IPS-NIHi7 (cell line): ENCODE data around the gene SYNPO.

Experiments used
- DNase-seq: peaks from one replicate; pipeline ENCODE4 v3.0.0; 2012; ENCODE audit warnings: mixed read lengths; ENCODE audit errors: extremely low spot score

Gene SYNPO

DNA sequence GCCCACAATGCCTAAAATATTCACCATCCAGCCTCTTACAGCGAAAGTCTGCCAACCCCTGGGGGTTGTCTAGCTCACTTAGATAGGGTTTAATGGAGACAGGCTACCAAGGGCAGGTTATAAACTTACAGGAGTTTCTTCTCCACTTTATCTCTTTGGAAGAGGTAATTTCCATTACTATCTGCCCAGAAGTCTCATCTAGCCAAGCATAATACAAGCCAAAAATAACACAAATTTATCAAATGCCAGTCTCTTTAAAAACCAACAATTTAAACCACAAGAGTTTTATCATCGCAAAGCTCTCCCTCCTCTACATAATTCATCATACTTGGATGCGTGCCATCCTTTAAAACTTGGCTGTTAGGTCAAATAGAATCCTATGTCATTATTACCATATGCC is 54.2 kb downstream of the SYNPO start:
- DNase-seq, result no peak

DNA sequence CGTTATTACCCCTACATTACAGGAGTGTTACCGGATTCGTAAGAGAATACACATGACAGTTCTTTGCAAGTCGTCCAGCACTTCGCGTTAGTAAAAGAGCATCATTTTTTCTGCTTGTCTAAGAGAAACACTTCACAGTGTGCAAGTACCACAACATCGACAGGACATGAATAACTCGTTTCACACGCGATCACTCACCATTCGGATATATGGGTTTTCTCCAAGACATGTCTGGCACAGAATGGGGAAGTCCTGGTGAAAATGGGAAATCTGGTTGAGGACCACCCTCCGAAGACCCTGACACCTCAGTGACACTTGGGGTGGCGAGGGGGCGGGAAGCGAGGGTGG is 59.8 kb downstream of the SYNPO start:
- no peak for DNase-seq

DNA sequence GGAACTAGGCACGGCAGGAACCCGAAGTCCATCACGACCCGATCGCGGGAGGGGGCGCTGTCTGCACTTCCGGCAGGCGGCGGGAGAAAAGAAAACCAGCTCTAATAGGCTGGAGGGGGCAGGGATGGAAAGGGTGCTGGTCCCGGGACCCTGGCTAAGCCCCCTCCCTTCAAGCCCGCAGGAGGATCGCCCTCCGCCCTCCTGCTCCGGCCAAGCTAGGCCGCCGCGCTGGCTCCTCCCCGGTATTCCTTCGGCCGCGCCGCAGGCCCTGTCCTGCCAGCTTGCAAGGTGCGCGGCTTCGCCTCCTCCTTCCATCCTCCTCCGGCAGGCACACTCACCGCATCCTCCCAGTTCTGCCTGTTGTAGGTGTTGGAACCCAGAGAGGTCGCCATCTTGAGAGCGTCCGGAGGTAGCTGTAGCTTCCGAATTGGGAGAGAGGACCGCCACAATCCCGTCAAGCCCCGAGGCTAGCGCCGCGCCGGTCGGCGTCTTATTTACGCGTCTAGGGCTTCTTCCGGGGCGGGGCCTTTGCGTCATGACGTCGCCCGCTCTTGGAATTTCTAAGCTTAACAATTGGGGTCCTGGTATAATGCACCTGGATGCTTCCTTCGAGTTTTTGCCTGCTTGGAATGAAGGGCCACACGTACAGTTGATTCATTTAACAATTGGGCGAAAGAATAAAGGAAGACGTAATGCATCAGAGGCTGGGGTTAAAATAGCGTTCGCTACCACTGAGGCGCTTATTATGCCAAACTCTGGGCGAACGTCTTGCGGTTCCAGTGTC is 60.3 kb downstream of the SYNPO start, which contains the start of gene RBM22:
Gene RBM22 (minus strand): TSS at position 469 of the 784 bp plus-strand sequence. CDS start 77 bp downstream, at position 392.
- peak; percentile 92 for DNase-seq

DNA sequence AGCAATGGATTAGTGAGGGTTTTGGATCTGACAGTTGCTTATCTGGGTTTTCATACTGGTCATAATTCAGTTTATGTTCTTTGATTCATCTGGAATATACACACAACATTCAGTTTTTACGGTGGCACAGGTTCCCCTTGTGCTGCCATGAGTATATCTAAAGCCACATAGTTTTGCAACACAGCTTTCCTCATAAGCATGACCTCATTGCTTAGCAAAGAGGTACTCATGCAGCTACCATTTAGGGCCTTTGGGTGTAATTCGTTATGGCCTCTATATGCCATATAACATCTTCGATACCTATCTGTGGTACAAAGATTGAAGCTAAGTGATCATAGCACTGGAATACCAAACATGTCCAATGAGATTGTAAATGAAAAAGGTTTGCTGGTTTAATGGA is 63.3 kb downstream of the SYNPO start:
- DNase-seq, result no peak

DNA sequence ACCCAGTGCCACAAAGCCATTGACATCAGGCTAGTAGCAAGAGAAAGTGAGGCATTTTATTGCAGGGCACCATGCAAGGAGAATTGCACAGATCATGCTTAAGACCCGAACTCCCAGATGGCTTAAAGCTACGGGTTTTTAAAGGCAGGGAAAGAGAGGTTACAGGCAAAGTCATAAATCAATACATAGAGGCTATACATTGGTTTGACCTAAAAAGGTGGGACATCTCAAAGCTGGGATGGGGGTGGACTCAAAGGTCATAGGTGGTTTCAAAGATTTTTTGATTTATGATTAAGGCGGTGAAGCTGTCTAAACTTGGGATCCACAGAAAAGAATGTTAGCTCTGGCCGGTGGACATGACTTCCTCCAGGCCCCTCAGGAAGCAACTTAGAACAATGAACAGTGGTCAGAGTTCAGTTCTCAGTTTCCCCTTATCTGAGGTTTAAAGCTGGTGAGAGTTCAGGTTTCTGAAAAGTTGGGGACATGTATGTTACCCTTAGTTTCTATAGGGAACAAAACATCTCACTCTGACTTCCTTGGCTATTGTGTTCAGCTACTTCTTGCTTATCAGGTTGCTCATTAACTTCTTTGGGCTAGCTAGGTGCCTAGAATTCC is 66.4 kb downstream of the SYNPO start:
- DNase-seq, result no peak
